Kidney (tissue), 14 donors: ENCODE data around the gene HOMER2. TPM values are rescaled to one million over a fixed set of nuclear protein-coding genes. Genes with fewer than 3 reads are reported as not detected.

ENCODE experiments used
- DNase-seq, 5 donors: peaks; one replicate each; pipeline ENCODE4 v3.0.0-alpha.2; 2013 to 2020
- FAIRE-seq: peaks from 2 replicates; lab custom pipeline; 2012; peaks lifted over from hg19 to GRCh38; lab: Jason Lieb, UNC
- H3K27ac ChIP-seq, 2 donors: one replicate each; pipeline ENCODE4 v1.7.0; 2013; ENCODE audit warnings: low read depth in 2 of 2, low read length in 2 of 2, inconsistent platforms in 1 of 2
- H3K27me3 ChIP-seq: one replicate; pipeline ENCODE4 v1.7.1; 2013; ENCODE audit warnings: low read length, inconsistent platforms; ENCODE audit not compliant: control insufficient read depth, insufficient read depth
- H3K36me3 ChIP-seq, 3 donors: one replicate each; pipeline versions ENCODE4 v1.7.0 to v1.7.1; 2013; ENCODE audit warnings: low read length in 3 of 3, control low read depth in 1 of 3, inconsistent platforms in 1 of 3; ENCODE audit not compliant: insufficient read depth in 3 of 3, control insufficient read depth in 2 of 3
- H3K4me1 ChIP-seq, 3 donors: one replicate each; pipeline versions ENCODE4 v1.7.0 to v1.7.1; 2013; ENCODE audit warnings: low read length in 3 of 3, inconsistent platforms in 1 of 3, low read depth in 1 of 3; ENCODE audit not compliant: control insufficient read depth in 2 of 3, insufficient read depth in 2 of 3
- H3K4me3 ChIP-seq, 3 donors: one replicate each; pipeline versions ENCODE4 v1.7.0 to v1.8.1; 2013; ENCODE audit warnings: low read length in 3 of 3, control low read depth in 1 of 3, inconsistent platforms in 1 of 3
- H3K9ac ChIP-seq, 3 donors: one replicate each; pipeline versions ENCODE4 v1.7.0 to v1.7.1; 2013; ENCODE audit warnings: low read length in 3 of 3, control low read depth in 1 of 3, inconsistent platforms in 1 of 3
- H3K9me3 ChIP-seq, 3 donors: one replicate each; pipeline versions ENCODE4 v1.7.0 to v1.7.1; 2013; ENCODE audit warnings: low read length in 3 of 3, control low read depth in 1 of 3, inconsistent platforms in 1 of 3; ENCODE audit not compliant: control insufficient read depth in 2 of 3, insufficient read depth in 1 of 3
- CTCF ChIP-seq: IDR thresholded peaks from 3 replicates; pipeline ENCODE4 v1.5.1; 2012; ENCODE audit warnings: mild to moderate bottlenecking, moderate library complexity, borderline replicate concordance; ENCODE audit not compliant: insufficient read depth; ENCODE audit errors: extremely low read depth
- intact Hi-C: fragments of 100-400 bp; cut with DNase I; formaldehyde crosslinking; loops from one replicate; pipeline ENCODE4 v1.11.1; 2022
- polyA plus RNA-seq: library from polyadenylated mRNA; stranded (reverse); fragments of 350-450 nt; fragmentation: Illumina TruSeq; extraction: RNeasy Lipid Tissue Mini Kit (QIAGEN cat#74804); gene quantifications from one replicate; pipeline ENCODE4 v1.2.3, GENCODE V29; 2014; ENCODE audit warnings: low read depth, low replicate concordance; ENCODE audit not compliant: insufficient read depth
- total RNA-seq: library from RNA; stranded (reverse); fragmentation: NEBNext Ultra II Directional; extraction: Animal tissue kit (Norgen Biotek cat#: 25700); gene quantifications from one replicate; pipeline ENCODE4 v1.2.1, GENCODE V29; 2021
- donor health status: control.
- donor health status: control.
- donor health status: control.
- donor health status: control.
- donor health status: control.
- donor health status: DM: yes; HTN: yes; CAD: no.
- donor health status: Normal renal cell carcinoma (clear cell type).

HOMER2 gene
- total and polyA plus RNA-seq, 2 donors from 2014 or later, result 4.6 to 35.8 TPM

DNA sequence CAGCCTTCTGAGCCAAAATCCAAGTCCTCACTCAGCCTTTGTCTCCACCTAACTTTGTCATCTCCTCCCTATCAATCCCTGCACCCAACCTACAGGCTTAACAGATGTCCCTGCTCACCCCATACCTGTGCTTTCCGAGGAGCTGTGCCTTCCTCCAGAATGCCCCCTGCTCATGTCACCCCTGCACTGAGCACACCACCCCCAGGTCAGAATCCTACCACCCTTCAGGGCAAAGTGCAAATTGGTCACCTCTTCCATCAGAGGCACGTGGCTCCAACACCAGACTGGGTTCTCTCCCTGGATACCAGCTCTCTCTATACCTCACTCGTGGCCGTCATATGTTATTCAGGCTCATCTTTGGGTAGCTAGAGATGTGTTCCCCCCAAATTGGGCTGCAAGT, 29.8 kb downstream of the HOMER2 start:
- DNase-seq (no peak), FAIRE-seq (no peak)
- Histone ChIP-seq H3K9me3 (no peaks in the 10 kb centered on the region), H3K27me3 (no peaks in the 10 kb centered on the region), H3K4me1 (peaks cover 0 to 2% (median 0%) of the 10 kb centered on the region in 3 donors), H3K9ac (no peak overlapping the region), H3K36me3 (no peaks in the 10 kb centered on the region), H3K27ac (no peak overlapping the region), H3K4me3 (no peak overlapping the region)
- intact Hi-C loops, result no loop called here
- TF ChIP-seq CTCF, result no peak

DNA sequence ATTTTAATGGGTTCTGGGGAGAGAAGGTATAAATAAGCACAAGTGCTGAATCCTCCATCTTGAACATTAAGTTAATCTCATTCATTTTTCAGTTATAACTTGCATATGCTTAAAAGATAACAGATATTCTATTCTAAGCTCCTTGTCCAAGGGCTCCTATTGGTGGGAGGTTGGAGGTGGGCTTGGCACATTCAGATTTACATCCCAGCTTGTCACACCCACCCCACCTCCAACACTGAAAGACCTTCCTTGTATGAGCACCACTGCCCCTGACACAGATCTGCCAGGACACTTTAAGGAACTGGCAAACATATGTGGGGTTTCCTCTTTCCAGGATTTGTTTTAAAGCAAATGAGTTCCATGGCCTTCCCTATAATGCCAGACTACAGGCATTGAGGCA, 30.6 kb downstream of the HOMER2 start:
- Histone ChIP-seq H3K27me3 (no peaks in the 10 kb centered on the region), H3K27ac (no peak overlapping the region), H3K36me3 (no peaks in the 10 kb centered on the region), H3K4me1 (peaks cover 0 to 2% (median 0%) of the 10 kb centered on the region in 3 donors), H3K9ac (no peak overlapping the region), H3K4me3 (no peak overlapping the region), H3K9me3 (no peaks in the 10 kb centered on the region)
- intact Hi-C loops, result no loop called here
- FAIRE-seq (no peak), DNase-seq (no peak)
- TF ChIP-seq CTCF, result no peak

- DNase-seq, result no peak
- H3K4me1 ChIP-seq, result peaks cover 0 to 2% (median 0%) of the 10 kb centered on the region in 3 donors
- H3K9ac ChIP-seq, result no peak overlapping the region
- H3K27me3 ChIP-seq, result no peaks in the 10 kb centered on the region
- no peak for TF ChIP-seq CTCF
- H3K4me3 ChIP-seq, result no peak overlapping the region
- intact Hi-C loops, result no loop called here
- H3K27ac ChIP-seq, result no peak overlapping the region
- no peak for FAIRE-seq
- no peaks in the 10 kb centered on the region for H3K9me3 ChIP-seq
- no peaks in the 10 kb centered on the region for H3K36me3 ChIP-seq
These were observed 31.3 kb downstream of the HOMER2 start for GRCh38 chr15:82921242-82921641.
